Airway epithelial cell (primary cell): ENCODE results near the gene OR52W1. TPM values are rescaled to one million over a fixed set of nuclear protein-coding genes. Genes with fewer than 3 reads are reported as not detected.

Source experiments
- total RNA-seq: library from RNA; depleted of rRNA; stranded (reverse); fragments of >200 nt; gene quantifications from 2 replicates; pipeline ENCODE4 v1.2.3, GENCODE V29; 2015

Gene OR52W1, protein sequence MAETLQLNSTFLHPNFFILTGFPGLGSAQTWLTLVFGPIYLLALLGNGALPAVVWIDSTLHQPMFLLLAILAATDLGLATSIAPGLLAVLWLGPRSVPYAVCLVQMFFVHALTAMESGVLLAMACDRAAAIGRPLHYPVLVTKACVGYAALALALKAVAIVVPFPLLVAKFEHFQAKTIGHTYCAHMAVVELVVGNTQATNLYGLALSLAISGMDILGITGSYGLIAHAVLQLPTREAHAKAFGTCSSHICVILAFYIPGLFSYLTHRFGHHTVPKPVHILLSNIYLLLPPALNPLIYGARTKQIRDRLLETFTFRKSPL
- total RNA-seq = not detected in 2 replicates

DNA sequence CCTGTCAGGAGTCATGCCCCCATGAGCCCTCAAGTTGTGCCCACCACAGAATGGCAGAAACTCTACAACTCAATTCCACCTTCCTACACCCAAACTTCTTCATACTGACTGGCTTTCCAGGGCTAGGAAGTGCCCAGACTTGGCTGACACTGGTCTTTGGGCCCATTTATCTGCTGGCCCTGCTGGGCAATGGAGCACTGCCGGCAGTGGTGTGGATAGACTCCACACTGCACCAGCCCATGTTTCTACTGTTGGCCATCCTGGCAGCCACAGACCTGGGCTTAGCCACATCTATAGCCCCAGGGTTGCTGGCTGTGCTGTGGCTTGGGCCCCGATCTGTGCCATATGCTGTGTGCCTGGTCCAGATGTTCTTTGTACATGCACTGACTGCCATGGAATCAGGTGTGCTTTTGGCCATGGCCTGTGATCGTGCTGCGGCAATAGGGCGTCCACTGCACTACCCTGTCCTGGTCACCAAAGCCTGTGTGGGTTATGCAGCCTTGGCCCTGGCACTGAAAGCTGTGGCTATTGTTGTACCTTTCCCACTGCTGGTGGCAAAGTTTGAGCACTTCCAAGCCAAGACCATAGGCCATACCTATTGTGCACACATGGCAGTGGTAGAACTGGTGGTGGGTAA lies at the start of gene OR52W1:
Gene OR52W1 (plus strand): TSS at position 51 of the 637 bp plus-strand sequence. CDS start 0 bp downstream, at position 51.

DNA sequence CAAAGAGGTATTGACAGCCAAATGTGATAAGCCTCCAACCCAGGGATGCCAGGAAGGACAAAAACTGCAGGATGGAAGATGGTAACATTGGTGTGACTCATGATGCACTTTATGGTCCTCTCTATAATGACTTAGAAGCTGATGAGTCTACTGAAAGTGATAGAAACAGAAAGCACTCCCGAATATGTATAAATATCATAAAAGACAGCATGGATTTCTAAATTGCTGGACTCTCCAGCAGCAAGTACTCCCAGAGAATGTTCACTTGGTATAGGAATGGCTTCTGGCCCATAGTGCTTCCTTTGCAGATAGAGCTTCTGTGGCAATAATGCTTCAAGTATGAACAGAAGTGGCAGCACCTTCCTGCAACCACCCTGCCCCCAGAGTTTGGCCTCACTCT lies 28.8 kb upstream of the OR52W1 start, which contains the start of gene OR52B2:
Gene OR52B2 (minus strand): TSS at position 101 of the 400 bp plus-strand sequence. CDS start 0 bp downstream, at position 101.

DNA sequence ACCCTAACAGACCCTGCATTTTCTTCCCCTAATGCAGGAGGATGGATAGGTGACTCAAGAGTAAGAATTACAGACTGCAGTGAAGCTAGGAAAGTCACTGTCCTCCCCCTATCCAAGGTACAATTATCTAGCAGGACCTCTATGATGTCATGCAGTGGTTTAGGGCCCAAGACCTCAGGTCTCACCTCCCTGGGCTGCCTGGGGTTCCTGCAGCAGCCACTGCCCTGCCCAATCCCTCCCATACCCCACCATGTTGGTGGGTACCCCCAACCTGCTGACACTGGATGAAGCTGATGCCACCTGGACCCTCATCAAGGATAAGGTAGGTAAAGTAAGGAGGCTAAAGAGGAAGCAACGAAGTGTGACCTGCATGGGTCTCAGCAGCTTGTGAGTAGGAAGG lies 6.3 kb downstream of the OR52W1 start, which contains the start of gene C11orf42:
Gene C11orf42 (plus strand): TSS at position 192 of the 400 bp plus-strand sequence. CDS start 59 bp downstream, at position 251.

DNA sequence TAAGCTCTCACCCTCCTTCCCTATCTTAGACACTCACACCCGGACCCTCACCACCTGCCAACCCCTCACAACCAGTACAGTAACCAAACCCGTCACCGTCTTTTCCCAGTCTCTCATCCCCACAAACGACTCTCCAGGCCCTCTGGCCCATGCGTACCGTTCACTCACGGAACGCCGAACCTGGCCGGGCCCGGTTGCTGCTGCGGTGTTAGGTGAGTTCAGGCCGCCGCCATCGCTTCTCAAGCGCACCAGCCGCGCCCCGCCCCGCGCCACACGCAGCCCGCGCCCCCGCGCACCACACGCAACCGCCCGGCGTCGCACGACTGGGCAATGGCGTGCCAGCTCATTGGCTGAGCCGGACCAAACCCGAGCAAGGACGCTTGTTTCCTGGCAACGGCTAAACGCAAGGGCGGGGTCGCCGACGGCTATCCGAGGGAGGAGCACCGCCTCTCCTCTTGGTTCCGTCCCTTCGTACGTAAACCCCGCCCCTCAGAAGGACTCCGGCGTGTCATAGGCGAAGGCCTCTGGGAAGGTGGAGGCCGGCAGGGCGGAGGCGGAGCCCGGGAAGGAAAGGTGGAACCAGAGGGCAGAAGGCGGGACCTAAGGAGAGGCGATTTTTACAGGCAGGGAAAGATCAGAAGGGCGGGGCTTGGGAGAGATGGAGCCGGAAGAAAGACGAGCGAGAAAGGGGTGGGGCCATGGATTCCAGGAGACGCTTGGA lies 35.5 kb downstream of the OR52W1 start, which contains the start of gene FHIP1B:
Gene FHIP1B (minus strand): TSS at position 250 of the 721 bp plus-strand sequence. CDS start 10,120 bp downstream, outside the sequence.

DNA sequence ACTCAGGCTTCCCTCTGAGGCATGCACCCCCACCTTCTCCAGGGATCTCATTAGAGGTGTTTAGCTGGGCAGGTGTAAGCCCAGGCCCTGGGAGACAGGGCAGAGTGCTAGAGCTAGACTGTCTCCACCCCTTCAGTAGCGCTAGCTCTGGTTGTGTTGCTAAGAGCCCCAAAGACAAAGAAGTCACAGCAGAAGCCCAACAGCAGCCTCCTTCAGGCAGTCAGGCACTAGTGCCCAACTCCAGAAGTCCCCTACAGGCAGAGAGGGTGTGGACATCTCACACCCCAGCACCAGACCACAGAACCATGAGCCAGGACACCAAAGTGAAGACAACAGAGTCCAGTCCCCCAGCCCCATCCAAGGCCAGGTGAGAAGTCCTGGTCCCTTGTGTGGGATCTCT lies 39.9 kb downstream of the OR52W1 start, which contains the start of gene CNGA4:
Gene CNGA4 (plus strand): TSS at position 188 of the 400 bp plus-strand sequence. CDS start 118 bp downstream, at position 306.

Other genes with a start within 250 kb of the OR52W1 start
- gene OR56A5, start 230.7 kb upstream of the OR52W1 start, total RNA-seq = not detected in 2 replicates
- gene OR52L1, start 212.2 kb upstream of the OR52W1 start, total RNA-seq = not detected in 2 replicates
- gene OR56A4, start 192.3 kb upstream of the OR52W1 start, total RNA-seq = not detected in 2 replicates
- gene OR56A1, start 168.5 kb upstream of the OR52W1 start, total RNA-seq = not detected in 2 replicates
- gene OR56B4, start 91.5 kb upstream of the OR52W1 start, total RNA-seq = not detected in 2 replicates
- gene OR52B2, start 28.9 kb upstream of the OR52W1 start, total RNA-seq = not detected in 2 replicates
- gene C11orf42, start 6.3 kb downstream of the OR52W1 start, total RNA-seq = not detected in 2 replicates
- 16.5 and 26.7 TPM in 2 replicates for gene FHIP1B, start 35.4 kb downstream of the OR52W1 start, total RNA-seq
- not detected in 2 replicates for gene CNGA4, start 39.9 kb downstream of the OR52W1 start, total RNA-seq
- gene CCKBR, start 60.6 kb downstream of the OR52W1 start, total RNA-seq = not detected in 2 replicates
- gene CAVIN3, start 121.3 kb downstream of the OR52W1 start, total RNA-seq = 187 and 202 TPM in 2 replicates
- 8.1 and 9.6 TPM in 2 replicates for gene SMPD1, start 191.2 kb downstream of the OR52W1 start, total RNA-seq
- 2.3 and 3.3 TPM in 2 replicates for gene APBB1, start 219.9 kb downstream of the OR52W1 start, total RNA-seq
- gene HPX, start 241.8 kb downstream of the OR52W1 start, total RNA-seq = 0.28 TPM in 1 of 2 replicates, not detected in the other